ENCODE data around the gene ZFYVE16. TPM values are rescaled to one million over a fixed set of nuclear protein-coding genes. Genes with fewer than 3 reads are reported as not detected.

ZFYVE16 gene
- total and polyA plus RNA-seq, 2 of the 13 experiments (the other 11 are each of a cell fraction or from before 2014, with no cell fraction given) = 9.3 to 33.3 TPM

DNA sequence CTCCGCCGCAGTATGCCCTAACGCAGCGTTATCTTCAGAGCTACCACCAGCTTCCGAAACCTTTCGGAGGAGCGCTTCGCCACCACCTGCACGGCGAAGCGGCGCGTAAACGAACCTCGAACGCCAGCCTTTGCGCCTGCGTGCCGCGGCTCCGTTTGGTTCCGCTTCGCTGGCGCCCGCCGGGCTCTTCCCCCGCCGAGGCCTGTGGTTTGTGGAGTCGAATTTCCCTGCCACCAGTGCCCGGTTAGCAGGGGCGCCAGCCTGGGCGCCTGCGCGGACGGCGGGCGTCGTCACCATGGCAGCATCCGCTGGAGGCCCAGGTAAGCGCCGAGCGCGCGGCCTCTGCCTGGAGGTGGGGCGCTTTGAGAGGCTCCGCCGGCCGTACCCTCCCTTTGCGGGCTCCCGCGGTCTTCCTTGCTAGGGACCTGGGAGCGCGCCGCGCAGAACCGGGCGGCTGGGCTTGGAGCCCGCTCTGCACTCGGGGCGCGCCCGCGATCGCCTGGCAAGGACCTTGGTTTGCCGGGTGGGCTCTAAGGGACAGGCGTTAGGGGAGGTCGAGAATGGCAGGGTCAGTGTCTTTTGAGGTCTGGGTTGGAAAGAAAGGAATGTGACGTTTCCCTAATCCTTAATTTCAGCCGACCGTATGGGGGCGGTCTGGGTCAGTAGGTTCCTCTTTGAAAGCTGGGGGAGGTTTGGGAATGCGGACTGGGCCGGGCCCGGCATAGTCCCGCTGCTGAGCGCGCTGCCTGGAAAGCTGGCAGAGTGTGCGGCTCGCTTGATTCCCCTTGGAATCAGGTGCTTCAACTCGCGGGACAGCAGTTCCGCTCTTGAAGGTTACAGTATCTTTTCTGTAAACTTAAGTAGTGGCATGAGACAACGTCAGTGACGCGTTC lies 80.2 kb downstream of the ZFYVE16 start, which contains the start of gene FAM151B (continued):
- TF ChIP-seq, protein P1, sequence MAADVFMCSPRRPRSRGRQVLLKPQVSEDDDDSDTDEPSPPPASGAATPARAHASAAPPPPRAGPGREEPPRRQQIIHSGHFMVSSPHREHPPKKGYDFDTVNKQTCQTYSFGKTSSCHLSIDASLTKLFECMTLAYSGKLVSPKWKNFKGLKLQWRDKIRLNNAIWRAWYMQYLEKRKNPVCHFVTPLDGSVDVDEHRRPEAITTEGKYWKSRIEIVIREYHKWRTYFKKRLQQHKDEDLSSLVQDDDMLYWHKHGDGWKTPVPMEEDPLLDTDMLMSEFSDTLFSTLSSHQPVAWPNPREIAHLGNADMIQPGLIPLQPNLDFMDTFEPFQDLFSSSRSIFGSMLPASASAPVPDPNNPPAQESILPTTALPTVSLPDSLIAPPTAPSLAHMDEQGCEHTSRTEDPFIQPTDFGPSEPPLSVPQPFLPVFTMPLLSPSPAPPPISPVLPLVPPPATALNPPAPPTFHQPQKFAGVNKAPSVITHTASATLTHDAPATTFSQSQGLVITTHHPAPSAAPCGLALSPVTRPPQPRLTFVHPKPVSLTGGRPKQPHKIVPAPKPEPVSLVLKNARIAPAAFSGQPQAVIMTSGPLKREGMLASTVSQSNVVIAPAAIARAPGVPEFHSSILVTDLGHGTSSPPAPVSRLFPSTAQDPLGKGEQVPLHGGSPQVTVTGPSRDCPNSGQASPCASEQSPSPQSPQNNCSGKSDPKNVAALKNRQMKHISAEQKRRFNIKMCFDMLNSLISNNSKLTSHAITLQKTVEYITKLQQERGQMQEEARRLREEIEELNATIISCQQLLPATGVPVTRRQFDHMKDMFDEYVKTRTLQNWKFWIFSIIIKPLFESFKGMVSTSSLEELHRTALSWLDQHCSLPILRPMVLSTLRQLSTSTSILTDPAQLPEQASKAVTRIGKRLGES (CRISPR knock-in tag; IDR thresholded peaks at IDR 0.05; ENCODE audit: borderline replicate concordance) = no peak
- TF ChIP-seq SIN3A (IDR thresholded peaks at IDR 0.05; ENCODE audit: borderline replicate concordance, low read depth, low read length) = peak; percentile 88; the same call in 1 of the 2 replicates
- TF ChIP-seq CCDC6 (CRISPR knock-in tag; IDR thresholded peaks at IDR 0.05) = no peak; the same call in none of the 2 replicates
- TF ChIP-seq, protein P2, sequence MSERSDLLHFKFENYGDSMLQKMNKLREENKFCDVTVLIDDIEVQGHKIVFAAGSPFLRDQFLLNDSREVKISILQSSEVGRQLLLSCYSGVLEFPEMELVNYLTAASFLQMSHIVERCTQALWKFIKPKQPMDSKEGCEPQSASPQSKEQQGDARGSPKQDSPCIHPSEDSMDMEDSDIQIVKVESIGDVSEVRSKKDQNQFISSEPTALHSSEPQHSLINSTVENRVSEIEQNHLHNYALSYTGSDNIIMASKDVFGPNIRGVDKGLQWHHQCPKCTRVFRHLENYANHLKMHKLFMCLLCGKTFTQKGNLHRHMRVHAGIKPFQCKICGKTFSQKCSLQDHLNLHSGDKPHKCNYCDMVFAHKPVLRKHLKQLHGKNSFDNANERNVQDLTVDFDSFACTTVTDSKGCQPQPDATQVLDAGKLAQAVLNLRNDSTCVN (CRISPR knock-in tag; IDR thresholded peaks at IDR 0.05; ENCODE audit: borderline replicate concordance) = 0 out of 2 replicates have a peak, but pooled peaks have one; percentile 30
- TF ChIP-seq KLF6 (CRISPR knock-in tag; IDR thresholded peaks at IDR 0.05) = 0 out of 2 replicates have a peak, but pooled peaks have one; percentile 65
- no peak for TF ChIP-seq U2AF2 (IDR thresholded peaks at IDR 0.05; ENCODE audit: low read depth, low read length)
- TF ChIP-seq HOXA9 (CRISPR knock-in tag; IDR thresholded peaks at IDR 0.05; ENCODE audit: borderline replicate concordance) = no peak
- peak; percentile 55; the same call in 1 of the 2 replicates for TF ChIP-seq ZNF766 (CRISPR knock-in tag; IDR thresholded peaks at IDR 0.05; ENCODE audit: borderline replicate concordance)
- TF ChIP-seq TRIM24 (CRISPR knock-in tag; IDR thresholded peaks at IDR 0.05) = no peak
- peak; percentile 92 for TF ChIP-seq KMT2B (CRISPR knock-in tag; IDR thresholded peaks at IDR 0.05)
- TF ChIP-seq ZNF274 (CRISPR knock-in tag; IDR thresholded peaks at IDR 0.05) = peak; percentile 68; the same call in 1 of the 2 replicates
- no peak for TF ChIP-seq ZNF432 (CRISPR knock-in tag; IDR thresholded peaks at IDR 0.05; ENCODE audit: borderline replicate concordance)
- TF ChIP-seq, protein P3, sequence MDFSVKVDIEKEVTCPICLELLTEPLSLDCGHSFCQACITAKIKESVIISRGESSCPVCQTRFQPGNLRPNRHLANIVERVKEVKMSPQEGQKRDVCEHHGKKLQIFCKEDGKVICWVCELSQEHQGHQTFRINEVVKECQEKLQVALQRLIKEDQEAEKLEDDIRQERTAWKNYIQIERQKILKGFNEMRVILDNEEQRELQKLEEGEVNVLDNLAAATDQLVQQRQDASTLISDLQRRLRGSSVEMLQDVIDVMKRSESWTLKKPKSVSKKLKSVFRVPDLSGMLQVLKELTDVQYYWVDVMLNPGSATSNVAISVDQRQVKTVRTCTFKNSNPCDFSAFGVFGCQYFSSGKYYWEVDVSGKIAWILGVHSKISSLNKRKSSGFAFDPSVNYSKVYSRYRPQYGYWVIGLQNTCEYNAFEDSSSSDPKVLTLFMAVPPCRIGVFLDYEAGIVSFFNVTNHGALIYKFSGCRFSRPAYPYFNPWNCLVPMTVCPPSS (IDR thresholded peaks at IDR 0.05) = no peak
- TF ChIP-seq, protein P4, sequence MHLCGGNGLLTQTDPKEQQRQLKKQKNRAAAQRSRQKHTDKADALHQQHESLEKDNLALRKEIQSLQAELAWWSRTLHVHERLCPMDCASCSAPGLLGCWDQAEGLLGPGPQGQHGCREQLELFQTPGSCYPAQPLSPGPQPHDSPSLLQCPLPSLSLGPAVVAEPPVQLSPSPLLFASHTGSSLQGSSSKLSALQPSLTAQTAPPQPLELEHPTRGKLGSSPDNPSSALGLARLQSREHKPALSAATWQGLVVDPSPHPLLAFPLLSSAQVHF (CRISPR knock-in tag; IDR thresholded peaks at IDR 0.05) = no peak
- TF ChIP-seq, protein P5, sequence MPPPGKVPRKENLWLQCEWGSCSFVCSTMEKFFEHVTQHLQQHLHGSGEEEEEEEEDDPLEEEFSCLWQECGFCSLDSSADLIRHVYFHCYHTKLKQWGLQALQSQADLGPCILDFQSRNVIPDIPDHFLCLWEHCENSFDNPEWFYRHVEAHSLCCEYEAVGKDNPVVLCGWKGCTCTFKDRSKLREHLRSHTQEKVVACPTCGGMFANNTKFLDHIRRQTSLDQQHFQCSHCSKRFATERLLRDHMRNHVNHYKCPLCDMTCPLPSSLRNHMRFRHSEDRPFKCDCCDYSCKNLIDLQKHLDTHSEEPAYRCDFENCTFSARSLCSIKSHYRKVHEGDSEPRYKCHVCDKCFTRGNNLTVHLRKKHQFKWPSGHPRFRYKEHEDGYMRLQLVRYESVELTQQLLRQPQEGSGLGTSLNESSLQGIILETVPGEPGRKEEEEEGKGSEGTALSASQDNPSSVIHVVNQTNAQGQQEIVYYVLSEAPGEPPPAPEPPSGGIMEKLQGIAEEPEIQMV (CRISPR knock-in tag; IDR thresholded peaks at IDR 0.05; ENCODE audit: low read depth) = peak; percentile 39; the same call in 1 of the 2 replicates
- no peak for TF ChIP-seq PCBP2 (optimal IDR thresholded peaks at IDR 0.05; ENCODE audit: low read depth, low read length, poor library complexity, severe bottlenecking)
- peak; percentile 84 for TF ChIP-seq ZMAT3 (CRISPR knock-in tag; conservative IDR thresholded peaks at IDR 0.05)
- TF ChIP-seq SATB2 (CRISPR knock-in tag; IDR thresholded peaks at IDR 0.05) = no peak
- peak; percentile 81 for TF ChIP-seq ZNF205 (CRISPR knock-in tag; IDR thresholded peaks at IDR 0.05)
- no peak for TF ChIP-seq GPN1 (CRISPR knock-in tag; IDR thresholded peaks at IDR 0.05; ENCODE audit: borderline replicate concordance)
- TF ChIP-seq ZNF547 (CRISPR knock-in tag; IDR thresholded peaks at IDR 0.05) = peak; percentile 75; the same call in 1 of the 2 replicates
